ENCODE measurements around the gene ECM2. TPM values are rescaled to one million over a fixed set of nuclear protein-coding genes. Genes with fewer than 3 reads are reported as not detected.
"Not testable (repeated sequence)": the region's sequence is repeated elsewhere in the genome, so short reads cannot be mapped to it uniquely, and the experiment has no call there.

ECM2 gene
- polyA plus RNA-seq (2013, experiment 1 of 2), result not detected
- polyA plus RNA-seq (2013, experiment 2 of 2), result not detected

DNA sequence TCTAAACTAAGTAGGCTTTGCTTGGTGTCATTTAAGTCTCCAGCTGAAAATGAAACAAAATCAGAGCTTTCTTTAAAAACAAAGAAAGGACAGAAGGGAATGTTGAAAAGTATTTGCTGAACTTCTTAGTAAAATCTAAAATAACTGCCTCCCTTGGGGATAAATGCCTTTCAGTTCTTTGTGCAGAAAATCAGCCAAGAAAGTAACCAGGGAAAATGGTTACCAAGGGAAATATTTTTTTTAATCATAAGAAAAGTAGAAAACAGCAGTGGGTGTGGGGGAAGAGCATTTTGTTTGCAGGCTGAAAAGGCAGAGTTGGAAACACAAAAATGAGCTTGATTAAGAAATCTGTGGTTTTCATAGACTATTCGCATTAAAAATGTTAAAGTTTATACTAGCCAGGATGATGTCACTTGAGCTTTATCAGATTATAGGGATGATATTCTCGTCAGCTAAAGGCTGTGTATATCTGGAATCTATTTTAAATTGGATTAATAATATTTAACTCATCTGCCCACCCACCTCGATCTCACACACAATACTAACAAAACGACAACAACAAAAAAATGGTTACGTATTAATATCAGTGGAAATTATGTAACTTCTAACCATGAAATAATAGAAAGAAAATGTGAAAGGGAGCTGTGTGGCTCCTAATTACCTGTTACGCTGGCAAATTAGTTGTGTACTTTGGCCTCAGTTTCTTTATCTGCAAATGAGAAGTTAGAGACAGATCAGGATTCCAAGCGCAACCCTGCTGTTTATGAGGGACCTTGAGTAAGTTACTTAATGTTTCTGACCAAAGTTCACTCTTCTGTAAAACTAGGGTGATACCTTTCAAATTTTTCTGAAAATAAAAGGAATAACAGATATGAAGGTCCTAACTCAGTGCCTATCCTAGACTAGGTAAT is at the start of gene ECM2:
TSS of gene ECM2 (minus strand) at position 51 of the 911 bp plus-strand sequence. CDS start 13,124 bp downstream, outside the sequence.
- Histone ChIP-seq H3K4ac (ENCODE audit: low read length) (no peak within 1 kb of the TSS), H2BK12ac (ENCODE audit: low read length) (no peak within 1 kb of the TSS), H3K4me2 (ENCODE audit: insufficient read depth, low read length, poor library complexity, severe bottlenecking) (no peak within 1 kb of the TSS), H4K8ac (ENCODE audit: low read depth, low read length) (no peak within 1 kb of the TSS), H3K18ac (ENCODE audit: low read length) (no peak within 1 kb of the TSS), H2AK5ac (ENCODE audit: low read depth, low read length) (no peak within 1 kb of the TSS), H3K23ac (ENCODE audit: low read depth, low read length, poor library complexity) (no peak within 1 kb of the TSS), H4K91ac (ENCODE audit: low read depth, low read length, poor library complexity) (no peak within 1 kb of the TSS), H3K79me1 (ENCODE audit: low read depth, low read length) (no peaks in the 10 kb centered on the region), H2BK120ac (ENCODE audit: low read depth, low read length) (no peak within 1 kb of the TSS), H3K9ac (ENCODE audit: low read depth, low read length, poor library complexity) (no peak within 1 kb of the TSS), H3K36me3 (replicated peaks in 1 of 2; ENCODE audit: control insufficient read depth in 2 of 2, insufficient read depth in 2 of 2, low read length in 2 of 2) (no peaks in the 10 kb centered on the region), H2BK15ac (ENCODE audit: low read length) (no peak within 1 kb of the TSS), H3K4me3 (ENCODE audit: low read length in 2 of 2) (no peak within 1 kb of the TSS), H2AFZ (ENCODE audit: low read length) (peak within 1 kb of the TSS; percentile 83), H2BK5ac (ENCODE audit: low read length) (no peak within 1 kb of the TSS), H3K27ac (replicated peaks; ENCODE audit: low read length) (no peak within 1 kb of the TSS), H3K4me1 (ENCODE audit: control insufficient read depth in 2 of 2, insufficient read depth in 1 of 2, low read depth in 1 of 2, low read length in 2 of 2) (peaks cover 0 to 9% of the 10 kb centered on the region in 2 donors), H3K27me3 (ENCODE audit: control insufficient read depth in 3 of 3, insufficient read depth in 3 of 3, low read depth in 1 of 3, low read length in 3 of 3) (no peaks in the 10 kb centered on the region), H3K14ac (ENCODE audit: low read length) (no peak within 1 kb of the TSS), H3K9me3 (replicated peaks in 1 of 2; ENCODE audit: control insufficient read depth in 2 of 2, insufficient read depth in 1 of 2, low read depth in 1 of 2, low read length in 2 of 2) (no peaks in the 10 kb centered on the region)
- WGBS, 2 donors (ENCODE audit: extremely low coverage in 2 of 2, insufficient read length in 2 of 2, insufficient replicate concordance in 1 of 2), result no CpG with 5 or more reads among the region's 7 CpGs
- DNase-seq (ENCODE audit: low spot score), result no peak

DNA sequence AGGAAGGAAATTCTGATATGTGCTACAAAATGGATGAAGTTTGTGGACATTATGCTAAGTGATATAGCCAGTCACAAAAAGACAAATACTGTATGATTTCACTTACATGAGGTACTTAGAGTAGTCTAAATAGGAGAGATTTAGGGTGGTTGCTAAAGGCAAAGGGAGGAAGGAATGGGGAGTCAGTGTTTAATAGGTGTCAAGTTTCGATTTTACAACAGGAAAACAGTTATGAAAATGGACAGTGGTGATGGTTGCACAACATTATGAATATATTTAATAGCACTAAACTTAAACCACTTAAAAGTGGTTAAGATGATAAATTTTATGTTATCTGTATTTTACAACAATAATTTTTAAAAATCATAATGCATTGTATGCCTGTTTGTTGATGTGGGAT is 40.4 kb upstream of the ECM2 start:
- H2BK15ac ChIP-seq (ENCODE audit: low read length), result no peak overlapping the region
- H3K18ac ChIP-seq (ENCODE audit: low read length), result no peak overlapping the region
- no peaks in the 10 kb centered on the region for H3K9me3 ChIP-seq (replicated peaks in 1 of 2; ENCODE audit: control insufficient read depth in 2 of 2, insufficient read depth in 1 of 2, low read depth in 1 of 2, low read length in 2 of 2)
- no peak overlapping the region for H2BK5ac ChIP-seq (ENCODE audit: low read length)
- no peaks in the 10 kb centered on the region for H3K36me3 ChIP-seq (replicated peaks in 1 of 2; ENCODE audit: control insufficient read depth in 2 of 2, insufficient read depth in 2 of 2, low read length in 2 of 2)
- no peak overlapping the region for H3K4me3 ChIP-seq (ENCODE audit: low read length in 2 of 2)
- no peak overlapping the region for H3K23ac ChIP-seq (ENCODE audit: low read depth, low read length, poor library complexity)
- H4K91ac ChIP-seq (ENCODE audit: low read depth, low read length, poor library complexity), result no peak overlapping the region
- H2AK5ac ChIP-seq (ENCODE audit: low read depth, low read length), result no peak overlapping the region
- H3K79me1 ChIP-seq (ENCODE audit: low read depth, low read length), result no peaks in the 10 kb centered on the region
- no peak overlapping the region for H3K9ac ChIP-seq (ENCODE audit: low read depth, low read length, poor library complexity)
- no peak overlapping the region for H2BK120ac ChIP-seq (ENCODE audit: low read depth, low read length)
- no CpG with 5 or more reads among the region's 1 CpG for WGBS, 2 donors (ENCODE audit: extremely low coverage in 2 of 2, insufficient read length in 2 of 2, insufficient replicate concordance in 1 of 2)
- no peak overlapping the region for H2AFZ ChIP-seq (ENCODE audit: low read length)
- no peak overlapping the region for H3K4me2 ChIP-seq (ENCODE audit: insufficient read depth, low read length, poor library complexity, severe bottlenecking)
- no peak overlapping the region for H2BK12ac ChIP-seq (ENCODE audit: low read length)
- no peak overlapping the region for H3K4ac ChIP-seq (ENCODE audit: low read length)
- H3K4me1 ChIP-seq (ENCODE audit: control insufficient read depth in 2 of 2, insufficient read depth in 1 of 2, low read depth in 1 of 2, low read length in 2 of 2), result no peaks in the 10 kb centered on the region
- DNase-seq (ENCODE audit: low spot score), result no peak
- H4K8ac ChIP-seq (ENCODE audit: low read depth, low read length), result no peak overlapping the region
- no peak overlapping the region for H3K27ac ChIP-seq (replicated peaks; ENCODE audit: low read length)
- no peak overlapping the region for H3K14ac ChIP-seq (ENCODE audit: low read length)
- H3K27me3 ChIP-seq (ENCODE audit: control insufficient read depth in 3 of 3, insufficient read depth in 3 of 3, low read depth in 1 of 3, low read length in 3 of 3), result no peaks in the 10 kb centered on the region

DNA sequence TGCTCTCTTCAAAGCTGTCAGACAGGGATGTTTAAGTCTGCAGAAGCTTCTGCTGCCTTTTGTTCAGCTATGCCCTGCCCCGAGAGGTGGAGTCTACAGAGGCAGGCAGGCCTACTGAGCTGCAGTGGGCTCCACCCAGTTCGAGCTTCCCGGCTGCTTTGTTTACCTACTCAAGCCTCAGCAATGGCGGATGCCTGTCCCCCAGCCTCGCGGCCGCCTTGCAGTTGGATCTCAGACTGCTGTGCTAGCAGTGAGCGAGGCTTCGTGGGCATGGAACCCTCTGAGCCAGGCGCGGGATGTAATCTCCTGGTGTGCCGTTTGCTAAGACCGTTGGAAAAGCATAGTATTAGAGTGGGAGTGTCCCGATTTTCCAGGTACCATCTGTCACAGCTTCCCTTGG is 37.8 kb upstream of the ECM2 start:
- H3K9me3 ChIP-seq (replicated peaks in 1 of 2; ENCODE audit: control insufficient read depth in 2 of 2, insufficient read depth in 1 of 2, low read depth in 1 of 2, low read length in 2 of 2); H2BK120ac ChIP-seq (ENCODE audit: low read depth, low read length); H3K4ac ChIP-seq (ENCODE audit: low read length); H3K4me3 ChIP-seq (ENCODE audit: low read length in 2 of 2); H3K14ac ChIP-seq (ENCODE audit: low read length); H3K4me1 ChIP-seq (ENCODE audit: control insufficient read depth in 2 of 2, insufficient read depth in 1 of 2, low read depth in 1 of 2, low read length in 2 of 2); H3K18ac ChIP-seq (ENCODE audit: low read length); H3K79me1 ChIP-seq (ENCODE audit: low read depth, low read length); DNase-seq (ENCODE audit: low spot score); H4K91ac ChIP-seq (ENCODE audit: low read depth, low read length, poor library complexity); H2BK5ac ChIP-seq (ENCODE audit: low read length); H4K8ac ChIP-seq (ENCODE audit: low read depth, low read length); H3K23ac ChIP-seq (ENCODE audit: low read depth, low read length, poor library complexity); H2AK5ac ChIP-seq (ENCODE audit: low read depth, low read length); H3K27ac ChIP-seq (replicated peaks; ENCODE audit: low read length); H2BK12ac ChIP-seq (ENCODE audit: low read length); H3K36me3 ChIP-seq (replicated peaks in 1 of 2; ENCODE audit: control insufficient read depth in 2 of 2, insufficient read depth in 2 of 2, low read length in 2 of 2); H3K27me3 ChIP-seq (ENCODE audit: control insufficient read depth in 3 of 3, insufficient read depth in 3 of 3, low read depth in 1 of 3, low read length in 3 of 3); H2AFZ ChIP-seq (ENCODE audit: low read length); H3K4me2 ChIP-seq (ENCODE audit: insufficient read depth, low read length, poor library complexity, severe bottlenecking); H3K9ac ChIP-seq (ENCODE audit: low read depth, low read length, poor library complexity); H2BK15ac ChIP-seq (ENCODE audit: low read length): not testable (repeated sequence)
- WGBS, 2 donors (ENCODE audit: extremely low coverage in 2 of 2, insufficient read length in 2 of 2, insufficient replicate concordance in 1 of 2), result no CpG with 5 or more reads among the region's 14 CpGs

DNA sequence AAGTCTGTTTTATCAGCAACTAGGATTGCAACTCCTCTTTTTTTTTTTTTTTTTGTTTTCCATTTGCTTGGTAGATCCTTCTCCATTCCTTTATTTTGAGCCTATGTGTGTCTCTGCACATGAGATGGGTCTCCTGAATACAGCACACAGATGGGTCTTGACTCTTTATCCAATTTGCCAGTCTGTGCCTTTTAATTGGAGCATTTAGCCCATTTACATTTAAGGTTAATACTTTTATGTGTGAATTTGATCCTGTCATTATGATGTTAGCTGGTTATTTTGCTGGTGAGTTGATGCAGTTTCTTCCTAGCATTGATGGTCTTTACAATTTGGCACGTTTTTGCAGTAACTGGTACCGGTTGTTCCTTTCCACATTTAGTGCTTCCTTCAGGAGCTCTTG is 36.1 kb upstream of the ECM2 start:
- H3K36me3 ChIP-seq (replicated peaks in 1 of 2; ENCODE audit: control insufficient read depth in 2 of 2, insufficient read depth in 2 of 2, low read length in 2 of 2); H2BK12ac ChIP-seq (ENCODE audit: low read length); H2BK120ac ChIP-seq (ENCODE audit: low read depth, low read length); H3K27ac ChIP-seq (replicated peaks; ENCODE audit: low read length); H2AK5ac ChIP-seq (ENCODE audit: low read depth, low read length); H3K9ac ChIP-seq (ENCODE audit: low read depth, low read length, poor library complexity); H3K18ac ChIP-seq (ENCODE audit: low read length); H3K4me3 ChIP-seq (ENCODE audit: low read length in 2 of 2); H2BK15ac ChIP-seq (ENCODE audit: low read length); DNase-seq (ENCODE audit: low spot score); H3K27me3 ChIP-seq (ENCODE audit: control insufficient read depth in 3 of 3, insufficient read depth in 3 of 3, low read depth in 1 of 3, low read length in 3 of 3); H4K91ac ChIP-seq (ENCODE audit: low read depth, low read length, poor library complexity); H2AFZ ChIP-seq (ENCODE audit: low read length); H3K79me1 ChIP-seq (ENCODE audit: low read depth, low read length); H4K8ac ChIP-seq (ENCODE audit: low read depth, low read length); H3K4me1 ChIP-seq (ENCODE audit: control insufficient read depth in 2 of 2, insufficient read depth in 1 of 2, low read depth in 1 of 2, low read length in 2 of 2); H3K9me3 ChIP-seq (replicated peaks in 1 of 2; ENCODE audit: control insufficient read depth in 2 of 2, insufficient read depth in 1 of 2, low read depth in 1 of 2, low read length in 2 of 2); H3K14ac ChIP-seq (ENCODE audit: low read length); H2BK5ac ChIP-seq (ENCODE audit: low read length); H3K4ac ChIP-seq (ENCODE audit: low read length); H3K4me2 ChIP-seq (ENCODE audit: insufficient read depth, low read length, poor library complexity, severe bottlenecking); H3K23ac ChIP-seq (ENCODE audit: low read depth, low read length, poor library complexity): not testable (repeated sequence)
- no CpG with 5 or more reads among the region's 2 CpGs for WGBS, 2 donors (ENCODE audit: extremely low coverage in 2 of 2, insufficient read length in 2 of 2, insufficient replicate concordance in 1 of 2)

All from neuronal stem cell (in vitro differentiated cells).